ENCODE data around the gene PSMC5. TPM values are rescaled to one million over a fixed set of nuclear protein-coding genes. Genes with fewer than 3 reads are reported as not detected.

Gene PSMC5
- total and polyA plus RNA-seq, 9 of the 15 experiments (the other 6 are each of a cell fraction or from before 2014, with no cell fraction given): 89.2 to 393 (median 161) TPM

- ATAC-seq (no peak), FAIRE-seq (no peak), DNase-seq (ENCODE audit: extremely low read depth in 1 of 4, low spot score in 3 of 4) (no peak)
- peaks cover 26 to 36% of the 10 kb centered on the region in 2 experiments for H3K4me1 ChIP-seq (replicated peaks in 1 of 2; ENCODE audit: control insufficient read depth in 2 of 2, insufficient read depth in 2 of 2, low read length in 2 of 2)
- in situ Hi-C loops (cut with MboI): loop anchor here (25.0 kb wide), 1 partner anchor 410 kb away; the partner anchor contains the start of gene CYB561
- no TSS peak for BruUV-seq (replicated peaks)
- H3K27me3 ChIP-seq (ENCODE audit: control insufficient read depth in 2 of 2, insufficient read depth in 2 of 2, low read length in 2 of 2): no peaks in the 10 kb centered on the region
- ChIA-PET CTCF (ENCODE audit: low intra/inter-chr PET ratio) (no interaction called here), POLR2A (interaction anchor here (0.7 to 1.4 kb wide), 5 partner anchors 15 to 429 kb away, joined by 3 to 9 read pairs (median 3); no protein-coding TSS in a partner anchor)
- peaks cover 35% of the 10 kb centered on the region for H3K79me2 ChIP-seq (ENCODE audit: control insufficient read depth, insufficient read depth, low read length)
- H2AFZ ChIP-seq (ENCODE audit: low read depth, low read length): peak overlapping the region; percentile 33; the same call in 1 of the 2 replicates
- H3K4me2 ChIP-seq (ENCODE audit: insufficient read depth, low read length): no peak overlapping the region
- intact Hi-C loops (cut with micrococcal nuclease): loop anchor here (10.0 kb wide), 2 partner anchors 223 to 413 kb away; partner anchors contain the start of gene MAP3K3
- 71% methylated on average over 3 of the region's 3 CpGs for WGBS (ENCODE audit: insufficient coverage, low coverage, missing lambda C conversion rate)
- H3K9ac ChIP-seq (ENCODE audit: insufficient read depth in 1 of 2, low read depth in 2 of 2, low read length in 2 of 2): peak overlapping the region in 1 of 2 experiments; percentile 19; a peak in 2 of 4 replicates
- peaks cover 5% of the 10 kb centered on the region; the same call in 1 of the 3 replicates for H3K36me3 ChIP-seq (ENCODE audit: control insufficient read depth, insufficient read depth, low read length)
- no peak overlapping the region for H3K4me3 ChIP-seq
- TF ChIP-seq UBTF (IDR thresholded peaks at IDR 0.05; ENCODE audit: borderline replicate concordance in 1 of 2, low read depth in 2 of 2, low read length in 2 of 2) (no peak), NFIC (IDR thresholded peaks at IDR 0.05) (peak; percentile 70; the same call in 1 of the 2 replicates)
- no peaks in the 10 kb centered on the region for H3K9me1 ChIP-seq (ENCODE audit: control insufficient read depth, insufficient read depth, low read length)
- H3K27ac ChIP-seq (ENCODE audit: extremely low read depth, low read depth, low read length): no peak overlapping the region; the same call in 2 of the 3 replicates
- H3K9me3 ChIP-seq (replicated peaks; ENCODE audit: control insufficient read depth, insufficient read depth, low read depth, low read length): peaks cover 2% of the 10 kb centered on the region; the same call in 1 of the 2 replicates
- no peaks in the 10 kb centered on the region for H4K20me1 ChIP-seq (replicated peaks; ENCODE audit: control insufficient read depth, insufficient read depth, low read length)
Observed at GRCh38 chr17:63847525-63848249, 20.5 kb downstream of the PSMC5 start.

Data from K562 (cell line).